GM20000 (cell line): ENCODE data around the gene COL6A1.

Experiments used
- DNase-seq: peaks from one replicate; pipeline ENCODE4 v3.0.0; 2012; ENCODE audit warnings: low spot score
- CTCF ChIP-seq: IDR thresholded peaks from 2 replicates; pipeline ENCODE4 v1.5.1; 2012; ENCODE audit warnings: mild to moderate bottlenecking, control low read depth; ENCODE audit errors: extremely low read depth, missing control alignments

COL6A1 gene

GRCh38 chr21:45990741-45991605 lies 9.4 kb downstream of the COL6A1 start:
- no peak for DNase-seq
- no peak for TF ChIP-seq CTCF

- no peak for TF ChIP-seq CTCF
- no peak for DNase-seq
Measured at GRCh38 chr21:45991606-45992300, 10.2 kb downstream of the COL6A1 start.

- no peak for DNase-seq
- no peak for TF ChIP-seq CTCF
Measured at GRCh38 chr21:45992301-45993209, 11.0 kb downstream of the COL6A1 start.

GRCh38 chr21:45993210-45994085 lies 11.9 kb downstream of the COL6A1 start:
- no peak for TF ChIP-seq CTCF

GRCh38 chr21:45994086-45994661 lies 12.6 kb downstream of the COL6A1 start:
- TF ChIP-seq CTCF, result no peak
- no peak for DNase-seq

More at GRCh38 chr21:45993210-45994085, 11.9 kb downstream of the COL6A1 start:
- no peak for DNase-seq
